Activated naive CD4-positive, alpha-beta T cell (primary cell): ENCODE measurements around the gene ANAPC1.
"Not testable (repeated sequence)": the region's sequence is repeated elsewhere in the genome, so short reads cannot be mapped to it uniquely, and the experiment has no call there.

Experiments
- DNase-seq, 4 experiments: peaks; one replicate each; lab custom pipeline; 2025; lab: John Stamatoyannopoulos, UW

Gene ANAPC1

GRCh38 chr2:111812970-111813622 lies 70.9 kb downstream of the ANAPC1 start:
- not testable (repeated sequence) for DNase-seq

DNA sequence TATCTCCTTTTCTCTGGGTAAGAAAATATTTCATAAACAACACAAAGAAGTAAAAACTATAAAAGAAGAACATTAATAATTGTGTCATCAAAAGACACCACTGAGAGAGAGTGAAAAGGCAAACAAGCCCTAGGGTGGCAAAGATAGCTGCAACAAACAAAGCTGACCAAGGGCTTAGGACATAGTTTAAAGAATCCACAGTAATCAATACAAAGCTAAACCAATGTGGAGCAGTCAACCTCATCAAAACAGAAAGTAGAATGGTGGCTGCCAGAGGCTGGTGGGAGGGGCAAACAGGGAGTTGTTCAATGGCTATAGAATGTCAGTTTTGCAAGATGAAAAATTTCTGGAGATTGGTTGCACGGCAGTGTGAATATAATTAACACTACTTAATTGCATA lies 93.4 kb downstream of the ANAPC1 start:
- not testable (repeated sequence) for DNase-seq

DNA sequence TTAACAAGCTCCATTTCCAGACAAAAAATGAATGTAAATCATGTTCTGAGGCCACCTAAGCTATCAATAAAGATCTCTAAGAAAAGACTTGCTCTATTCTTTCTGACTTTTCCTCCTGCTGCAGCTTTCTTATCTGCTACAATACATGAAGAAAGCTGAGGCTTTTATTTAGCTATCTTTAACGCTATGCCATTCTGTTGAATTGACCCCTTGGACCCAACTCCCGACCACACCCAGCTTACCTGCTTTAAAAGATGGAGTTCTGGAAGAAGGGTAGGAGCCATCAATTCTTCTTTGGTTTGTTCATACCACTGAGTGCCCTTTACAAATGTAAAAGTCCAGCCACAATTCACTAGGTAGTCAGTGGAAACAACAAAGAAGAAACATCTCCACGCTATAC lies 99.9 kb downstream of the ANAPC1 start:
- not testable (repeated sequence) for DNase-seq

- DNase-seq, result not testable (repeated sequence)
These were observed 101.8 kb downstream of the ANAPC1 start for GRCh38 chr2:111782195-111782594.

DNA sequence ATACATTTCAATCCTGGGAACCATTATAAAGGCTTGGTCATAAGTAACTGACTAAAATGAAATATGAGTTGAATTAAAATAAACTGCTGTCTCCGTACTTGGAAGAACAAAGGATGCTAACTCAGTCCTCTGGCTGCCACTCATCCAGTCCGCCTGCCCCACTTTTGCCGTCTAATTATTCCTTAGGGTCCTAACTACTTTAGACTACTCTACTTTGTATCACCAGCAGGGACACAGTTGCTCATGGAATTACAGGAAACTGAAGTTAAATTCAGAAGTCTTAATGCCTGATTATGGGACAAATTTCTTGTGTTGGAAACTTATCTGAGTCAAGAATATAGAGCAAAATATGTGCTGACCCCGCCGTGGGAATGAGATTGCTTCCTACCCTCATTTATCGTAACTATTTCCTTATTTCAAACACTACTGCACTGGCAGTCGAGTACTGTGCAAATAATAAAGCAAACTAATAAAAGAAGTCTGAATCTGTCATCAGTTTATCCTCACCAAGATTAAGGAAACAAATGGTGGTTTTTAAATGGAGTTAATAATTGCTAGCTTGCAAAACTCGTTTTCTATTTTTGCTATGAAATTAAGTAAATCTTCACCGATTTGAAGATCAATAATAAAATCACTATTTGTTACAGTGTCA lies 102.4 kb downstream of the ANAPC1 start:
- not testable (repeated sequence) for DNase-seq

- not testable (repeated sequence) for DNase-seq
These were observed 106.8 kb downstream of the ANAPC1 start for GRCh38 chr2:111777155-111777554.

GRCh38 chr2:111776296-111776695 lies 107.7 kb downstream of the ANAPC1 start:
- DNase-seq, result not testable (repeated sequence)

GRCh38 chr2:111772180-111772579 lies 111.8 kb downstream of the ANAPC1 start:
- DNase-seq, result not testable (repeated sequence)

DNA sequence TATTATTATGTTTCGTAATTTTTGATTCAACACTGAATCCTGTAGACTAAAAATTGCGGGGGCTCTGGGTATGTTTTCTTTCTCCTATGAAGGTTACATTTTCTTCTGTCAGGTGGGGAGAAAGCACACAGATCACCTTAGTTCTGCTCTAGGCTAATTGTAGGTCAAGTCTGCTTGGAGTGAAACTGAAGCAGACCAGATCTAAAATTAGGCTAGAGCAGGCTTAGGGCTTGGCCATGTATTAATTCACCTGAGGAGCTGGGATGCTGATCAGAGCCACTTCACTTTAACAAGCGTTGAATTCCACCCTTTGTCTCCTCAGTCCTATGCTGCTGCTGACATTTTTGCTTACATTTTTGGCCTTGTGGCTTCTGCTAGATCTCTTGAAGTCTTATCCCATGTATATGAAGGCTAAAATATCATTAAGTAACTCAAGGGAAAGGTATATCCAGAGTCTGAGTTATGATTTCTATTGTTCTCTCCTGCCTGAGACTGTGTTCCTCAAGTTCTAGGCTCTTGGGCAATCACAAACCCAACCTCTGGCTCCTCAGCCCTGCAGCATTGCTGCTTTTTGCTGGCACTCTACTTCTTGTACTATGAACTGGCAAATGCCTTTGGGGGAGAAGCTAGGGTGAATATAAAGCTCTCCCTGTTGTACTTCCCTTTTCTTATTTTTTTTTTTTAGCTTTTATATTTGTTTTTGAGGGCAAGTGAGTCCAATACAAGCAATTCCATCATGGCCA lies 112.9 kb downstream of the ANAPC1 start:
- DNase-seq, result not testable (repeated sequence)

DNA sequence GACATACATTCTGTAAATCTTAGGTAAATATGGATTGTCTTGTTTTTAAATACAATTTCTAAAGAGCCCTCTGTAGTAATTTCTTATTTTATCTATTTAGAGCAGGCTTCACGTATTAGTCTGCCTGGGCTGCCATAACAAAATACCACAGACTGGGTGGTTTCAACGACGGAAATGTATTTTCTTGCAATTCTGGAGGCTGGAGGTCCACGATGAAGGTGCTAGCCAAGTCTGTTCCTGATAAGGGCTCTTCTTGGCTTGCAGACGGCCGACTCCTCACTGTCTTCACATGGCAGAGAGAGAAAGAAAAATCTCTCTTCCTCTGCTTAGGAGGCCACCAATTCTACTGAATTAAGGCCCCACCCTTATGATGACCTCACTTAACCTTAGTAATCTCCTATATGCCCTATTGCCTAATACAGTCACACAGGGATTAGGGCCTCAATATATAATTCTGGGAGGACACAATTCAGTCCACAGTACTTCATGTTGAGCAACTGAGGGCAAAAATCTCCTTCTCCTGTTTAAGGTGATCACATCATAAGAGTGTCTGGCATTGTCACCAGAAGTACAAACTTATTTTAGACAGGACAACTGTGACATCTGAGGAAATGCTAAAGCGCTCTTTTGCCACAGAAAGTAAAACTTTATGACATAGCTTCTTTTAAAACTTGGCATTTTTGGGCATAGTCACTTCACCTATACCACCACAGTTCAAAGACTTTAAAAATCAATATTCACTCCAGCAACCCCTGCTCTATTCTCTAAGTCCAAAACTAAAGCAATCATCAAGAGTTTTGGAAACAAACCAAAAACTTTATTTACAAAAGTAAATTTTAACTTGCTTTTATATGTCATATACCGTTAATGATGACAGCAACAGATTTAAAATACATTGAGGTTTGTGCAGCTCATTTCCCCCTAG lies 115.5 kb downstream of the ANAPC1 start:
- DNase-seq, result not testable (repeated sequence)

GRCh38 chr2:111767087-111767486 lies 116.9 kb downstream of the ANAPC1 start:
- not testable (repeated sequence) for DNase-seq

DNA sequence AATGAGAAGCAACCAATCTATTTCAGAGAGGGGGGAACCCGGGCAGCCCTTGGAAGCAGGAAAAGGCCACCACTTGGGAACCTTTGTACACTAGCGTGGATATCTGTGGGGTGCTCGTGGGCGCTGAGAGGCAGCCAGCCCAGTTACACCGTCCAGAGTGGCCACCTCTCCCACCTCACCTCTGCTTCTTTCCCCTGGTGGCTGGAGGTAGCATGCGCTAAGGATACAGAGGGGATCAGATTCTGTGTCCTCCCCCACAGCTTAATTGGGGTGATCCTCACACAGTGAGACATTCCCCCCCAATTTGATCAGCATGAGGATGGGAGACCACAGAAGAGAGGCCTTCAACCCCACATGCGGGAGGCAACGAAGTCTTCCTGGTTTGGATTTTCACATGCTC lies 117.7 kb downstream of the ANAPC1 start:
- not testable (repeated sequence) for DNase-seq

DNA sequence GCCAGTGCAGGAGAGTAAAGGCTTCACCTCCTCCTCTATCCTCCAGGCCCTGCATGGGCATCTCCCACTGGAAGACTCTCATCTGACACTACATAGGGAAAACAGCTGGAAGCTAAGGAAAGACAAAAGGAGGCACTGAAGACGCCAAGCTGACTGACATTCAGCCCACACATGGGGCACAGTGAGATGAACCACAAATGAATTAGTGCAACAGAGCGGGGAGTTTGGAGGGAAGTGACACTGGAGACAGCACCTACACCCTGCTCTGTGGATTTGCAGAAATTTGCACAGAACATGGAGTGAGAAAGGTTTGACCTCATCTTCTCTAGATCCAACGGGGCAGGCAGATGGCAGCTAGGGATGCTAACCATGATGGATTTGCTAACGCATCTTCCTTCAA lies 119.8 kb downstream of the ANAPC1 start:
- not testable (repeated sequence) for DNase-seq

GRCh38 chr2:111760697-111761284 lies 123.2 kb downstream of the ANAPC1 start:
- not testable (repeated sequence) for DNase-seq

GRCh38 chr2:111752533-111752932 lies 131.5 kb downstream of the ANAPC1 start:
- not testable (repeated sequence) for DNase-seq

GRCh38 chr2:111750641-111751040 lies 133.4 kb downstream of the ANAPC1 start:
- DNase-seq, result not testable (repeated sequence)

DNA sequence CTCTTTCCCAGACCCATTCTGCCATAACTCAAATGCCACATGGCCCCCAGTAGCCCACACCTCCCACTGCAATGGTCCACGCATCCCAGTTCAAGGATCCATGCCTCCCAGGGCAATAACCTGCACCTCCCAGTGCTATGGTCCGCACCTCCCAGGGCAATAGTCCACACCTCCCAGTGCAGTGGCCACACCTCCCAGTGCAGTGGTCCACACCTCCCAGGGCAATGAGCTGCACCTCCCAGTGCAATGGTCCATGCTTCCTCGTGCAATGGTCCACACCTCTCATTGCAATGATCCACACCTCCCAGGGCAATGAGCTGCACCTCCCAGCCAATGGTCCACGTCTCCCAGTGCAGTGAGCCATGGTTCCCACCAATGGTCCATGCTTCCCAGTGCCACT lies 135.6 kb downstream of the ANAPC1 start:
- not testable (repeated sequence) for DNase-seq

GRCh38 chr2:111747410-111748115 lies 136.4 kb downstream of the ANAPC1 start:
- DNase-seq, result not testable (repeated sequence)

GRCh38 chr2:111744751-111745150 lies 139.2 kb downstream of the ANAPC1 start:
- DNase-seq, result not testable (repeated sequence)

DNA sequence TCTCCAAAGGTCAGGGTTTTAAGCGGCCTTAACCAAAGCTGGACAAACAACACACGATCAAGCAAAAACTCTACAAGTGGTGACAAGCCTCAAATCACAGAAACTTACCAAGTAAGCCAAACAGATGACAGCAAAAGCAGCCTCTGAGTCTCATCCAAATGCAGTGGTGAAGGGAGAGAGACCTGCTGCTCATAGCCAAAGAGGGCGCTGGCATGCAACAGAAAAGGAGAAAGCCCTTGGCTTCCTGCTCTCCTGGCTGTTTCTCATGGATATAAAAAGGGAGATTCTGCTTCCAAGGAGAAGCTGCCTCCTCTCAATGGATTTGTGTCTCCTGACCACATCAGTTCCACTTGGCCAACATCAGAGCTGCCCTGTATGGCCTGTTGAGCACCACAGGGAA lies 142.5 kb downstream of the ANAPC1 start:
- not testable (repeated sequence) for DNase-seq
